ENCODE data around the gene KLHL3. TPM values are rescaled to one million over a fixed set of nuclear protein-coding genes. Genes with fewer than 3 reads are reported as not detected.

The KLHL3 gene
- total and polyA plus RNA-seq, 9 of the 15 experiments (the other 6 are each of a cell fraction or from before 2014, with no cell fraction given) = under 0.01 to 1.5 (median 0.22) TPM

- no peak for TF ChIP-seq ZBTB40 (IDR thresholded peaks at IDR 0.05)
- 0 out of 2 replicates have a peak, but pooled peaks have one; percentile 17 for TF ChIP-seq ZBTB40 (CRISPR knock-in tag; IDR thresholded peaks at IDR 0.05)
- TF ChIP-seq CHD2 (IDR thresholded peaks at IDR 0.05; ENCODE audit: low read depth, low read length) = no peak
- TF ChIP-seq HNRNPLL (IDR thresholded peaks at IDR 0.05; ENCODE audit: low read depth, low read length, poor library complexity, severe bottlenecking) = peak; percentile 97
- no peak for TF ChIP-seq ATF6 (CRISPR knock-in tag; IDR thresholded peaks at IDR 0.05)
- peak; percentile 44; the same call in 1 of the 2 replicates for TF ChIP-seq ATF7 (IDR thresholded peaks at IDR 0.05)
- peak in 1 of 2 experiments; percentile 77; a peak in 2 of 4 replicates for TF ChIP-seq FOXK2 (conservative IDR thresholded peaks at IDR 0.05 in 1 of 2, IDR thresholded peaks at IDR 0.05 in 1 of 2; ENCODE audit: low read depth in 2 of 2)
- TF ChIP-seq ZNF830 (CRISPR knock-in tag; IDR thresholded peaks at IDR 0.05) = no peak
- 0 out of 2 replicates have a peak, but pooled peaks have one; percentile 15 for TF ChIP-seq FOXK1 (CRISPR knock-in tag; IDR thresholded peaks at IDR 0.05; ENCODE audit: borderline replicate concordance)
Measured at GRCh38 chr5:137752905-137753690, 17.2 kb upstream of the KLHL3 start (continued).
